ENCODE measurements around the gene ADGRG1.
"Not testable (repeated sequence)": the region's sequence is repeated elsewhere in the genome, so short reads cannot be mapped to it uniquely, and the experiment has no call there.

Gene ADGRG1

GRCh38 chr16:57698812-57699405, 70.5 kb downstream of the ADGRG1 start:
- no peak for DNase-seq (ENCODE audit: low read depth in 4 of 4, low spot score in 1 of 4)

GRCh38 chr16:57699481-57699880, 71.1 kb downstream of the ADGRG1 start:
- DNase-seq (ENCODE audit: low read depth in 4 of 4, low spot score in 1 of 4), result no peak

DNA sequence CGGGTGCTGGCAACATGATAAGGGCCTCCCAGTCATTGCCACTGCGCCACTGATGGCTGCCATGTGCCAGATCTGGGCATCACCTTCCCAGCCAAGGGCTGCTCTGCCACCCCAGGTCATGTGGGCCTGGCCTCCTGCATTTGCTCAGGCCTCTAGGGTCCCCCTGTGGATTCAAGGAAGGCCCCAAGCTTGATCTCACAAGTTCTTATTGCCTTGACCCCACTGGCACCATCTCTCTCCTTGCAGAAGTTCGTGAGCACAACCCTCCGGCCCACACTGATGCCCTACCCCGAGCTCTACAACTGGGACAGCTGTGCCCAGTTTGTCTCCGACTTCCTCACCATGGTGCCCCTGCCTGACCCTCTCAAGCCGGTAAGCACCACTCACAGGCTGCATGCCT, 71.5 kb downstream of the ADGRG1 start:
- DNase-seq (ENCODE audit: low read depth in 4 of 4, low spot score in 1 of 4), result no peak

DNA sequence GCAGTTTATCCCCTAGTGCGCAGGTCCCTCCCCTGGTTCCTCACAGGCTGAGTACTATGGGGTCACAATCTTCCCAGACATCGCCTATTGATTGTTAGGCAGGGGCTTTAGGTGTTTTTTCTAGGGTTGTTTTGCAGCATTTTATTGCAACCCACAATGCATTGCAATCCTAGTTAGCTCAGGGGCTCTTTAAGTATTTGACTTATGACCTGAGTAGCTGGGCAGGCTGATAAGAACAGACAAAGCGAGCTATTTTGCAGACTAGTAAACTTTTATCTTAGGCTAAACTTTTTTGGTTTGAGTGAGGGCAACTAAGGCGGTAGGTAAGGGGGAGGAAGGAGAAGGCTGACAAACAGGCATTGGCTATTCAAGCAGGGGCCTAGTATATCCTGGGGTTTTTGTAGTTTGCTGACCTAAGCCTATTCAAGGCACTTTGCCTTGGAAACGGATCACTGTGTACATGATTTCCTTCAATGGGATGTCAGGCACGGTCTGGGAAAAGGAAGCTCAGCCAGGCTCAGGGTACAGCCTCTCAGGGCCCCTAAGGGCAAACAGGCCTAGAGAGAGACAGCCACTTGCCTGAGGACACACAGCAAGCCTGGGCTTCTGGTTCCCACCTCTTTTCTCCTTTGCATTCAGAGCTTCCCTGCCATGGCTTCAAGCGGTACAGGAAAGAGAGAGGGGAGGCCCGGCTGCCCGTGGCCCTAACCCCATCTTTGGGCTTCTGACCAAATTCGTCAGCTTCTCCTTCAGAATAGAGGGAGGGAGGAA, 72.5 kb downstream of the ADGRG1 start:
- no peak for DNase-seq (ENCODE audit: low read depth in 4 of 4, low spot score in 1 of 4)

DNA sequence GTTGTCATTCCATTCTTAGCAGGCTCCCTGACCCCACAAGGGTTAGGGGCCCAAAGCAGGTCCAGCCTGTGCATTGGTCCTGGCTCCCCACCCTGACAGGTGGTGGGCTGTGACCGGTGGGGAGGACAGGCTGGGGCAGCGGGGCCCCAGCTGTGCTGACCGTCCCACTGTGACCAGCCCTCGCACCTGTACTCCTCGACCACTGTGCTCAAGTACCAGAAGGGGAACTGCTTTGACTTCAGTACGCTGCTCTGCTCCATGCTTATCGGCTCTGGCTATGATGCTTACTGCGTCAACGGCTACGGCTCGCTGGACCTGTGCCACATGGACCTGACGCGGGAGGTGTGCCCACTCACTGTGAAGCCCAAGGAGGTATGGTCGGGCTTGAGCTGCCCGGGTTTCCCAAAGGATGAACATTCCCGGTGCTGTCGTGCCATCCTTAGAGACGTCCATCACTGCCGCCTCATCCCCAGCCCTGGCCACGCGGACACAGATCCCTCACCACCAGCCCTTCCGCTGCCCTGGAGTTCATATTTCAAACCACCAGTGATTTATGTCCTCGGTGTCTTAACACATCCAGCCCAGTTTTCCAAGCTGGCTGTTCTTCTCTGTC, 73.4 kb downstream of the ADGRG1 start:
- no peak for DNase-seq (ENCODE audit: low read depth in 4 of 4, low spot score in 1 of 4)

- no peak for DNase-seq (ENCODE audit: low read depth in 4 of 4, low spot score in 1 of 4)
These were observed 75.1 kb downstream of the ADGRG1 start for GRCh38 chr16:57703416-57704010.

GRCh38 chr16:57704011-57704904, 75.8 kb downstream of the ADGRG1 start:
- DNase-seq (ENCODE audit: low read depth in 4 of 4, low spot score in 1 of 4), result no peak

GRCh38 chr16:57704905-57705852, 76.7 kb downstream of the ADGRG1 start:
- DNase-seq (ENCODE audit: low read depth in 4 of 4, low spot score in 1 of 4), result no peak

DNA sequence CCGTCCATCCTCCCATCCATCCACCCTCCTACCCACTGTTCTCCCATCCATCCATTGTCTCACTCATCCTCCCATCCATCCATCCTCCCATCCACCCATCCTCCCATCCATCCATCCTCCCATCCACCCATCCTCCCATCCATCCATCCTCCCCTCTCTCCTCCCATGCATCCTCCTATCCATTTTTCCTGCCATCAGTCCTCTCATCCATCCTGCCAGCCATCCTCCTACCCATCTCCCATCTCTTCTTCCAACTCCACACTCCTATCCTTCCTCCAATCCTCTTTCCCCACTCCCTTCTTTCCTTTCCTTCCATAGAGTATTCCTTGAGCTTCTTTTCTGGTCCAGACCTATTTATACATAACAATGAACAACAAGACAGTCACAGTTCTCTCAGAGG, 78.3 kb downstream of the ADGRG1 start:
- DNase-seq (ENCODE audit: low read depth in 4 of 4, low spot score in 1 of 4), result no peak

DNA sequence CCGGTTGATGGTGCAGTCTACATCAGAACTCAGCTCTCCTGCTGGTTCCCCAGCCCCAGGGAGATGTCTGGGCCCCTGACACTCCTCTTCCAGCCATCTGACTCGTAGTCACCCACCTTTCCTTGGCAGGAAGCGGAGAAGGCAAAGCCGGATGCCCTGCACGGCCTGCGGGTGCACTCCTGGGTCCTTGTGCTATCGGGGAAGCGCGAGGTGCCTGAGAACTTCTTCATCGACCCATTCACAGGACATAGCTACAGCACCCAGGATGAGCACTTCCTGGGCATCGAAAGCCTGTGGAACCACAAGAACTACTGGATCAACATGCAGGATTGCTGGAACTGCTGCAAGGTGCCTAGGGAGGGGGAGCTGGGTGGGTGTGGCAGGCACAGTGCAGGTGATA, 78.9 kb downstream of the ADGRG1 start:
- DNase-seq (ENCODE audit: low read depth in 4 of 4, low spot score in 1 of 4), result no peak

DNA sequence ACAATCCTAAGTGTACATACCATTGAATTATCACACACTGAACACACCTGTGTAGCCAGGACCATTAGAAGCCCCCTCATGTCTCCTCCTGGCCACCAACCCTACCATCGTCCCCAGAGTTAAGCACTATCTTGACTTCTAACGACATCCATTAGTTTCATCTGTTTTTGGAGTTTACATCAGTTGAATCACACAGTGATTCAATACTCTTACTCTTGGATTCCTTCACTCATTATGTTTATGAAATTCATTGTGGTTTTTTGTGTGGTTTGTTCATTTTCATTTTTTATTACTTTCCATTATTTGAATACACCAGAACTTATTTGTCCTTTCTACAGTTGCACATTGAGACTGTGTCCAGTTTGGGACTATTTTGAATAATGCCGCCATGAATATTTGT, 79.7 kb downstream of the ADGRG1 start:
- no peak for DNase-seq (ENCODE audit: low read depth in 4 of 4, low spot score in 1 of 4)

DNA sequence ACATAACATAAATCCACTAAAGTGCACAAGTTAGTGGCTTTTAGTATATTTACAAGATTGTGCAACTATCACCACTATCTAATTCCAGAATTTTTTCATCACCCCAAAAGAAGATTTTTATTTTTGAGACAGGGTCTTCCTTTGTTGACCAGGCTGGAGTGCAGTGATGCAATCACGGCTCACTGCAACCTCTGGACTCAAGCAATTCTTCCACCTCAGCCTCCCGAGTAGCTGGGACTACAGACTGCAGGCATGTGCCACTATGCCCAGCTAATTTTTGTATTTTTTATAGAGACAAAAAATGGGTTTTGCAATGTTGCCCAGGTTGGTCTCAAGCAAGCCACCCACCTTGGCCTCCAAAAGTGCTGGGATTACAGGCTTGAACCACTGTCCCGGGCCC, 81.2 kb downstream of the ADGRG1 start:
- DNase-seq (ENCODE audit: low read depth in 4 of 4, low spot score in 1 of 4), result no peak

- DNase-seq (ENCODE audit: low read depth in 4 of 4, low spot score in 1 of 4), result no peak
These were observed 82.9 kb downstream of the ADGRG1 start for GRCh38 chr16:57711346-57711745.

DNA sequence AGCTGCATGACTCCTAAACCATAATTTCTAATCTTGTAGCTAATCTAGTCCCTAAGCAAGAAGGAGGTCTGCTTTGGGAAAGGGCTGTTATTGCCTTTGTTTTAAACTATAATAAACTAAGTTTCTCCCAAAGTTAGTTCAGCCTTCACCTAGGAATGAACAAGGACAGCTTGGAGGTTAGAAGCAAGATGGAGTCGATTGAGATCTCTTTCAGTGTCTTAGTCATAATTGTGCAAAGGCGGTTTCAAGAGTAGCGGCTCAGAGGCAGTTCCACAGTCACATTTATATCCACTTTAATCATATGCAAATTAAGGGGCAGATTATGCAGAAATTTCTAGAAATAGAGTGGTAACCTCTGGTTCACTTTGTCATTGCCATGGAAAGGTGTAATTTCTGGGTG, 83.6 kb downstream of the ADGRG1 start:
- DNase-seq (ENCODE audit: low read depth in 4 of 4, low spot score in 1 of 4), result no peak

- not testable (repeated sequence) for DNase-seq (ENCODE audit: low read depth in 4 of 4, low spot score in 1 of 4)
These were observed 84.1 kb downstream of the ADGRG1 start for GRCh38 chr16:57712569-57712968.

DNA sequence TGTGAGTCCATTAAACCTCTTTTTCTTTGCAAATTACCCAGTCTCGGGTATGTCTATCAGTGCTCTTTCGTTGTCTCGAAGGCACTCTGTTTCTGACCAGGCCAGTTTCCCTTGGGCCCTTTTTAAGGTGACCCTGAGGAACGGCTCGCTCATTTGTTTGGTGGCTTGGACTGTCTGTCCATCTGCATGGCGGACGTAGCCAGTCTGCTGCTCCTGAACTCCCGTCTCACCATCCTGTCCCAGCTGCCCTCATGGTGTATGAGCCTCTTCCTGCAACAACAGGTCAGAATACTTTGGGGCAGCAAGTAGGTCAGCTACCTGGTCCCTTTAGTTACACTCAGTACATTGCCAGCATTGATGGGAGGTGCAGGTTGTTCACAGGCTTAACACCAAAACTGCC, 85.2 kb downstream of the ADGRG1 start:
- DNase-seq (ENCODE audit: low read depth in 4 of 4, low spot score in 1 of 4), result no peak

GRCh38 chr16:57714047-57714446, 85.6 kb downstream of the ADGRG1 start:
- no peak for DNase-seq (ENCODE audit: low read depth in 4 of 4, low spot score in 1 of 4)

Measured in stimulated activated CD4-positive, alpha-beta T cell treated with anti-CD3 and anti-CD28 coated beads, Interleukin-1b, Interleukin-23, amount 100 ng/mL, for 24 hours (primary cell).